Measurements from ENCODE around the gene PORCN. TPM values are rescaled to one million over a fixed set of nuclear protein-coding genes. Genes with fewer than 3 reads are reported as not detected.

The PORCN gene
- 10 to 100 TPM; 15.3 to 15.4 TPM for total RNA-seq
- 10 to 100 TPM; 10.6 to 13.8 TPM for polyA plus RNA-seq

GRCh38 chrX:48508400-48509244, at the start of gene PORCN:
Gene PORCN (plus strand): TSS chrX:48508992. CDS start chrX:48509821, 829 bp downstream.
- CTCF ChIA-PET (ENCODE audit: partially characterized antibody), result interaction anchor here (0.5 kb wide), 1 partner anchor 1365 kb away, joined by 3 read pairs; no protein-coding TSS in a partner anchor
- intact Hi-C loops (cut with micrococcal nuclease), result loop anchor here (1.0 kb wide), 2 partner anchors 13 to 32 kb away; partner anchors contain the start of genes EBP and FTSJ1

GRCh38 chrX:48459483-48459882, 49.3 kb upstream of the PORCN start:
- Histone ChIP-seq H3K4me3 (ENCODE audit: low read length in 2 of 2) (no peak overlapping the region), H3K27me3 (ENCODE audit: insufficient read depth, low read length) (no peaks in the 10 kb centered on the region), H3K9me3 (ENCODE audit: control insufficient read depth in 1 of 2, low read length in 2 of 2) (no peaks in the 10 kb centered on the region), H3K36me3 (ENCODE audit: insufficient read depth, low read length) (no peaks in the 10 kb centered on the region), H3K4me1 (ENCODE audit: insufficient read depth, low read length) (no peaks in the 10 kb centered on the region), H3K27ac (ENCODE audit: low read depth, low read length) (no peak overlapping the region)
- Mint-ChIP-seq H3K4me1 (peaks cover 0 to 5% (median 4%) of the 10 kb centered on the region in 4 donors), H3K4me3 (no peak overlapping the region), H3K27ac (no peak overlapping the region), H3K9me3 (no peaks in the 10 kb centered on the region), H3K36me3 (peaks cover 17 to 27% of the 10 kb centered on the region in 2 donors), H3K27me3 (no peaks in the 10 kb centered on the region)
- POLR2A ChIA-PET (ENCODE audit: partially characterized antibody), result no interaction called here
- intact Hi-C loops (cut with micrococcal nuclease), result no loop called here
- CTCF ChIA-PET (ENCODE audit: partially characterized antibody), result no interaction called here
- DNase-seq, result no peak

More at GRCh38 chrX:48508400-48509244, at the start of gene PORCN:
- H3K4me3 Mint-ChIP-seq, result peak within 1 kb of the TSS; percentile 87 to 91 (median 88)
- H3K4me3 ChIP-seq (ENCODE audit: low read length in 2 of 2), result peak within 1 kb of the TSS; percentile 61 to 64
- DNase-seq, result peak; percentile 62 to 78 (median 65)
- H3K9me3 Mint-ChIP-seq, result peaks cover 0 to 1% (median 0%) of the 10 kb centered on the region in 8 donors
- H3K27me3 Mint-ChIP-seq, result no peaks in the 10 kb centered on the region
- no peaks in the 10 kb centered on the region for H3K27me3 ChIP-seq (ENCODE audit: insufficient read depth, low read length)
- H3K36me3 Mint-ChIP-seq, result peaks cover 0 to 12% of the 10 kb centered on the region in 2 donors
- POLR2A ChIA-PET (ENCODE audit: partially characterized antibody), result interaction anchor here (0.6 to 3.1 kb wide), 6 partner anchors 12 to 66 kb away, joined by 3 to 19 read pairs (median 7); partner anchors contain the start of genes EBP, RBM3 and TBC1D25
- peak within 1 kb of the TSS; percentile 78 for H3K27ac ChIP-seq (ENCODE audit: low read depth, low read length)
- H3K4me1 Mint-ChIP-seq, result peaks cover 10 to 23% (median 12%) of the 10 kb centered on the region in 4 donors
- H3K9me3 ChIP-seq (ENCODE audit: control insufficient read depth in 1 of 2, low read length in 2 of 2), result no peaks in the 10 kb centered on the region
- H3K36me3 ChIP-seq (ENCODE audit: insufficient read depth, low read length), result no peaks in the 10 kb centered on the region
- H3K27ac Mint-ChIP-seq, result peak within 1 kb of the TSS; percentile 70 to 96 (median 91)
- peaks cover 16% of the 10 kb centered on the region for H3K4me1 ChIP-seq (ENCODE audit: insufficient read depth, low read length)

GRCh38 chrX:48460031-48460430, 48.8 kb upstream of the PORCN start:
- H3K36me3 ChIP-seq (ENCODE audit: insufficient read depth, low read length), result no peaks in the 10 kb centered on the region
- intact Hi-C loops (cut with micrococcal nuclease), result no loop called here
- POLR2A ChIA-PET (ENCODE audit: partially characterized antibody), result no interaction called here
- H3K9me3 ChIP-seq (ENCODE audit: control insufficient read depth in 1 of 2, low read length in 2 of 2), result no peaks in the 10 kb centered on the region
- DNase-seq, result no peak
- peaks cover 19 to 27% of the 10 kb centered on the region in 2 donors for H3K36me3 Mint-ChIP-seq
- no peak overlapping the region for H3K4me3 Mint-ChIP-seq
- no peaks in the 10 kb centered on the region for H3K27me3 ChIP-seq (ENCODE audit: insufficient read depth, low read length)
- no peak overlapping the region for H3K4me3 ChIP-seq (ENCODE audit: low read length in 2 of 2)
- peaks cover 1 to 6% (median 4%) of the 10 kb centered on the region in 4 donors for H3K4me1 Mint-ChIP-seq
- H3K27ac Mint-ChIP-seq, result peak overlapping the region in 3 of 7 donors; percentile 2 to 58 (median 12)
- H3K9me3 Mint-ChIP-seq, result no peaks in the 10 kb centered on the region
- H3K27me3 Mint-ChIP-seq, result no peaks in the 10 kb centered on the region
- no peaks in the 10 kb centered on the region for H3K4me1 ChIP-seq (ENCODE audit: insufficient read depth, low read length)
- CTCF ChIA-PET (ENCODE audit: partially characterized antibody), result no interaction called here
- no peak overlapping the region for H3K27ac ChIP-seq (ENCODE audit: low read depth, low read length)

GRCh38 chrX:48460606-48461005, 48.2 kb upstream of the PORCN start:
- Histone ChIP-seq H3K27me3 (ENCODE audit: insufficient read depth, low read length) (no peaks in the 10 kb centered on the region), H3K36me3 (ENCODE audit: insufficient read depth, low read length) (no peaks in the 10 kb centered on the region), H3K9me3 (ENCODE audit: control insufficient read depth in 1 of 2, low read length in 2 of 2) (no peaks in the 10 kb centered on the region), H3K27ac (ENCODE audit: low read depth, low read length) (no peak overlapping the region), H3K4me3 (ENCODE audit: low read length in 2 of 2) (no peak overlapping the region), H3K4me1 (ENCODE audit: insufficient read depth, low read length) (no peaks in the 10 kb centered on the region)
- no peaks in the 10 kb centered on the region for H3K9me3 Mint-ChIP-seq
- H3K27ac Mint-ChIP-seq, result no peak overlapping the region
- no peak for DNase-seq
- H3K4me3 Mint-ChIP-seq, result no peak overlapping the region
- intact Hi-C loops (cut with micrococcal nuclease), result no loop called here
- ChIA-PET POLR2A (ENCODE audit: partially characterized antibody) (no interaction called here), CTCF (ENCODE audit: partially characterized antibody) (no interaction called here)
- H3K36me3 Mint-ChIP-seq, result peaks cover 25 to 30% of the 10 kb centered on the region in 2 donors
- H3K27me3 Mint-ChIP-seq, result no peaks in the 10 kb centered on the region
- peaks cover 5 to 11% (median 8%) of the 10 kb centered on the region in 4 donors for H3K4me1 Mint-ChIP-seq

GRCh38 chrX:48461830-48462229, 47.0 kb upstream of the PORCN start:
- H3K36me3 Mint-ChIP-seq, result peaks cover 27 to 28% of the 10 kb centered on the region in 2 donors
- no peaks in the 10 kb centered on the region for H3K27me3 Mint-ChIP-seq
- no peak overlapping the region for H3K4me3 Mint-ChIP-seq
- ChIA-PET POLR2A (ENCODE audit: partially characterized antibody) (no interaction called here), CTCF (ENCODE audit: partially characterized antibody) (no interaction called here)
- H3K36me3 ChIP-seq (ENCODE audit: insufficient read depth, low read length), result no peaks in the 10 kb centered on the region
- H3K9me3 Mint-ChIP-seq, result no peaks in the 10 kb centered on the region
- no peak overlapping the region for H3K27ac Mint-ChIP-seq
- no peaks in the 10 kb centered on the region for H3K9me3 ChIP-seq (ENCODE audit: control insufficient read depth in 1 of 2, low read length in 2 of 2)
- no peak for DNase-seq
- H3K27ac ChIP-seq (ENCODE audit: low read depth, low read length), result no peak overlapping the region
- peaks cover 5 to 14% (median 11%) of the 10 kb centered on the region in 4 donors for H3K4me1 Mint-ChIP-seq
- intact Hi-C loops (cut with micrococcal nuclease), result no loop called here
- H3K4me1 ChIP-seq (ENCODE audit: insufficient read depth, low read length), result no peaks in the 10 kb centered on the region
- H3K27me3 ChIP-seq (ENCODE audit: insufficient read depth, low read length), result no peaks in the 10 kb centered on the region
- no peak overlapping the region for H3K4me3 ChIP-seq (ENCODE audit: low read length in 2 of 2)

- H3K4me1 Mint-ChIP-seq, result peaks cover 10 to 41% (median 21%) of the 10 kb centered on the region in 4 donors
- H3K27ac Mint-ChIP-seq, result no peak overlapping the region
- H3K27me3 Mint-ChIP-seq, result no peaks in the 10 kb centered on the region
- H3K9me3 Mint-ChIP-seq, result no peaks in the 10 kb centered on the region
- CTCF ChIA-PET (ENCODE audit: partially characterized antibody), result interaction anchor here (1.5 kb wide), 1 partner anchor 382 kb away, joined by 4 read pairs; no protein-coding TSS in a partner anchor
- peaks cover 17 to 19% of the 10 kb centered on the region in 2 donors for H3K36me3 Mint-ChIP-seq
- H3K4me3 Mint-ChIP-seq, result peak overlapping the region in 1 of 8 donors; percentile 43
- Histone ChIP-seq H3K27me3 (ENCODE audit: insufficient read depth, low read length) (no peaks in the 10 kb centered on the region), H3K4me3 (ENCODE audit: low read length in 2 of 2) (no peak overlapping the region), H3K4me1 (ENCODE audit: insufficient read depth, low read length) (peaks cover 12% of the 10 kb centered on the region), H3K27ac (ENCODE audit: low read depth, low read length) (no peak overlapping the region), H3K36me3 (ENCODE audit: insufficient read depth, low read length) (no peaks in the 10 kb centered on the region), H3K9me3 (ENCODE audit: control insufficient read depth in 1 of 2, low read length in 2 of 2) (no peaks in the 10 kb centered on the region)
- intact Hi-C loops (cut with micrococcal nuclease), result no loop called here
- no peak for DNase-seq
- POLR2A ChIA-PET (ENCODE audit: partially characterized antibody), result interaction anchor here (0.7 kb wide), 1 partner anchor 9 kb away, joined by 4 read pairs; no protein-coding TSS in a partner anchor
Observed at GRCh38 chrX:48465336-48465933, 43.4 kb upstream of the PORCN start.

- Mint-ChIP-seq H3K4me1 (peaks cover 10 to 41% (median 22%) of the 10 kb centered on the region in 4 donors), H3K4me3 (peak overlapping the region in 7 of 8 donors; percentile 13 to 64 (median 54)), H3K9me3 (no peaks in the 10 kb centered on the region), H3K27me3 (no peaks in the 10 kb centered on the region), H3K27ac (peak overlapping the region in 4 of 7 donors; percentile 38 to 68 (median 50)), H3K36me3 (peaks cover 13 to 17% of the 10 kb centered on the region in 2 donors)
- DNase-seq, result no peak
- Histone ChIP-seq H3K27ac (ENCODE audit: low read depth, low read length) (no peak overlapping the region), H3K4me3 (ENCODE audit: low read length in 2 of 2) (no peak overlapping the region), H3K27me3 (ENCODE audit: insufficient read depth, low read length) (no peaks in the 10 kb centered on the region), H3K9me3 (ENCODE audit: control insufficient read depth in 1 of 2, low read length in 2 of 2) (no peaks in the 10 kb centered on the region), H3K4me1 (ENCODE audit: insufficient read depth, low read length) (peaks cover 12% of the 10 kb centered on the region), H3K36me3 (ENCODE audit: insufficient read depth, low read length) (no peaks in the 10 kb centered on the region)
- intact Hi-C loops (cut with micrococcal nuclease), result no loop called here
- CTCF ChIA-PET (ENCODE audit: partially characterized antibody), result interaction anchor here (4.2 kb wide), 1 partner anchor 384 kb away, joined by 34 read pairs; no protein-coding TSS in a partner anchor
- POLR2A ChIA-PET (ENCODE audit: partially characterized antibody), result interaction anchor here (0.7 to 0.9 kb wide), 2 partner anchors 108 to 808 kb away, joined by 3 read pairs; partner anchors contain the start of genes RBM3 and UXT
Observed at GRCh38 chrX:48466696-48467095, 42.1 kb upstream of the PORCN start.
